Stimulated activated naive CD8-positive, alpha-beta T cell treated with anti-CD3 and anti-CD28 coated beads, Interleukin-15, Interleukin-2, amounts not matched to agents 100 ng/mL and 50 ng/mL, for 24 hours (primary cell): Measurements from ENCODE around the gene MCOLN2.

ENCODE experiments used
- H3K27ac Mint-ChIP-seq: one replicate; pipeline ENCODE4 v1.8.0; 2021; ENCODE audit warnings: mild to moderate bottlenecking, mixed read lengths
- H3K27me3 Mint-ChIP-seq: one replicate; pipeline ENCODE4 v1.8.0; 2021; ENCODE audit warnings: mixed read lengths
- H3K36me3 Mint-ChIP-seq: one replicate; pipeline ENCODE4 v1.8.0; 2021; ENCODE audit warnings: low read depth, mixed read lengths
- H3K4me1 Mint-ChIP-seq: one replicate; pipeline ENCODE4 v1.8.0; 2021; ENCODE audit warnings: low read depth, mixed read lengths
- H3K4me3 Mint-ChIP-seq: one replicate; pipeline ENCODE4 v1.8.0; 2021; ENCODE audit warnings: mild to moderate bottlenecking, mixed read lengths
- H3K9me3 Mint-ChIP-seq: one replicate; pipeline ENCODE4 v1.8.0; 2021; ENCODE audit warnings: mixed read lengths

Gene MCOLN2

GRCh38 chr1:84968865-84969264, 28.0 kb downstream of the MCOLN2 start:
- peaks cover 45% of the 10 kb centered on the region for H3K4me1 Mint-ChIP-seq
- H3K36me3 Mint-ChIP-seq, result peaks cover 18% of the 10 kb centered on the region
- no peaks in the 10 kb centered on the region for H3K9me3 Mint-ChIP-seq
- H3K27me3 Mint-ChIP-seq, result no peaks in the 10 kb centered on the region
- H3K4me3 Mint-ChIP-seq, result no peak overlapping the region
- peak overlapping the region; percentile 36 for H3K27ac Mint-ChIP-seq

GRCh38 chr1:84968101-84968500, 28.8 kb downstream of the MCOLN2 start:
- Mint-ChIP-seq H3K27ac (no peak overlapping the region), H3K4me1 (peaks cover 37% of the 10 kb centered on the region), H3K36me3 (peaks cover 24% of the 10 kb centered on the region), H3K4me3 (no peak overlapping the region), H3K9me3 (no peaks in the 10 kb centered on the region), H3K27me3 (no peaks in the 10 kb centered on the region)

GRCh38 chr1:84967666-84968065, 29.2 kb downstream of the MCOLN2 start:
- Mint-ChIP-seq H3K27me3 (no peaks in the 10 kb centered on the region), H3K36me3 (peaks cover 29% of the 10 kb centered on the region), H3K4me3 (no peak overlapping the region), H3K9me3 (no peaks in the 10 kb centered on the region), H3K4me1 (peaks cover 33% of the 10 kb centered on the region), H3K27ac (no peak overlapping the region)

- Mint-ChIP-seq H3K27me3 (peaks cover 3% of the 10 kb centered on the region), H3K4me1 (peaks cover 28% of the 10 kb centered on the region), H3K4me3 (no peak overlapping the region), H3K9me3 (no peaks in the 10 kb centered on the region), H3K36me3 (peaks cover 32% of the 10 kb centered on the region), H3K27ac (no peak overlapping the region)
Observed at GRCh38 chr1:84963021-84963420, 33.9 kb downstream of the MCOLN2 start.

- H3K9me3 Mint-ChIP-seq, result no peaks in the 10 kb centered on the region
- peaks cover 6% of the 10 kb centered on the region for H3K27me3 Mint-ChIP-seq
- peaks cover 47% of the 10 kb centered on the region for H3K36me3 Mint-ChIP-seq
- no peak overlapping the region for H3K4me3 Mint-ChIP-seq
- no peak overlapping the region for H3K27ac Mint-ChIP-seq
- H3K4me1 Mint-ChIP-seq, result peaks cover 28% of the 10 kb centered on the region
Observed at GRCh38 chr1:84961316-84961715, 35.6 kb downstream of the MCOLN2 start.

- Mint-ChIP-seq H3K27me3 (peaks cover 6% of the 10 kb centered on the region), H3K4me3 (no peak overlapping the region), H3K36me3 (peaks cover 51% of the 10 kb centered on the region), H3K4me1 (peaks cover 28% of the 10 kb centered on the region), H3K27ac (no peak overlapping the region), H3K9me3 (no peaks in the 10 kb centered on the region)
Observed at GRCh38 chr1:84960371-84960770, 36.5 kb downstream of the MCOLN2 start.

GRCh38 chr1:84959294-84959693, 37.6 kb downstream of the MCOLN2 start:
- Mint-ChIP-seq H3K27me3 (peaks cover 6% of the 10 kb centered on the region), H3K27ac (peak overlapping the region; percentile 86), H3K4me1 (peaks cover 28% of the 10 kb centered on the region), H3K36me3 (peaks cover 47% of the 10 kb centered on the region), H3K4me3 (peak overlapping the region; percentile 37), H3K9me3 (no peaks in the 10 kb centered on the region)

- peaks cover 28% of the 10 kb centered on the region for H3K4me1 Mint-ChIP-seq
- peaks cover 6% of the 10 kb centered on the region for H3K27me3 Mint-ChIP-seq
Observed at GRCh38 chr1:84957966-84958365, 38.9 kb downstream of the MCOLN2 start.

GRCh38 chr1:84956655-84957054, 40.3 kb downstream of the MCOLN2 start:
- no peak overlapping the region for H3K4me3 Mint-ChIP-seq
- H3K9me3 Mint-ChIP-seq, result no peaks in the 10 kb centered on the region
- H3K36me3 Mint-ChIP-seq, result peaks cover 46% of the 10 kb centered on the region
- H3K27ac Mint-ChIP-seq, result no peak overlapping the region
- H3K4me1 Mint-ChIP-seq, result peaks cover 26% of the 10 kb centered on the region
- peaks cover 3% of the 10 kb centered on the region for H3K27me3 Mint-ChIP-seq

More at GRCh38 chr1:84957966-84958365, 38.9 kb downstream of the MCOLN2 start:
- Mint-ChIP-seq H3K27ac (no peak overlapping the region), H3K4me3 (no peak overlapping the region), H3K9me3 (no peaks in the 10 kb centered on the region), H3K36me3 (peaks cover 46% of the 10 kb centered on the region)

- Mint-ChIP-seq H3K36me3 (peaks cover 47% of the 10 kb centered on the region), H3K27ac (no peak overlapping the region), H3K4me3 (no peak overlapping the region), H3K4me1 (peaks cover 20% of the 10 kb centered on the region), H3K27me3 (peaks cover 3% of the 10 kb centered on the region), H3K9me3 (peaks cover under 1% of the 10 kb centered on the region)
Observed at GRCh38 chr1:84956097-84956496, 40.8 kb downstream of the MCOLN2 start.

GRCh38 chr1:84949664-84950063, 47.2 kb downstream of the MCOLN2 start:
- Mint-ChIP-seq H3K9me3 (peaks cover 4% of the 10 kb centered on the region), H3K27ac (no peak overlapping the region)

GRCh38 chr1:84947536-84948410, 49.1 kb downstream of the MCOLN2 start:
- H3K4me3 Mint-ChIP-seq, result no peak overlapping the region
- peaks cover 4% of the 10 kb centered on the region for H3K9me3 Mint-ChIP-seq
- peaks cover 22% of the 10 kb centered on the region for H3K4me1 Mint-ChIP-seq
- no peaks in the 10 kb centered on the region for H3K27me3 Mint-ChIP-seq
- H3K36me3 Mint-ChIP-seq, result peaks cover 38% of the 10 kb centered on the region
- H3K27ac Mint-ChIP-seq, result no peak overlapping the region

More at GRCh38 chr1:84949664-84950063, 47.2 kb downstream of the MCOLN2 start:
- no peak overlapping the region for H3K4me3 Mint-ChIP-seq
- peaks cover 17% of the 10 kb centered on the region for H3K4me1 Mint-ChIP-seq
- H3K36me3 Mint-ChIP-seq, result peaks cover 46% of the 10 kb centered on the region
- H3K27me3 Mint-ChIP-seq, result no peaks in the 10 kb centered on the region

GRCh38 chr1:84946631-84947030, 50.3 kb downstream of the MCOLN2 start:
- no peak overlapping the region for H3K4me3 Mint-ChIP-seq
- H3K9me3 Mint-ChIP-seq, result peaks cover 4% of the 10 kb centered on the region
- no peak overlapping the region for H3K27ac Mint-ChIP-seq
- no peaks in the 10 kb centered on the region for H3K27me3 Mint-ChIP-seq
- peaks cover 29% of the 10 kb centered on the region for H3K36me3 Mint-ChIP-seq
- peaks cover 22% of the 10 kb centered on the region for H3K4me1 Mint-ChIP-seq

- peak overlapping the region; percentile 92 for H3K27ac Mint-ChIP-seq
- H3K4me3 Mint-ChIP-seq, result peak overlapping the region; percentile 82
- H3K9me3 Mint-ChIP-seq, result no peaks in the 10 kb centered on the region
- peaks cover 22% of the 10 kb centered on the region for H3K4me1 Mint-ChIP-seq
- peaks cover 13% of the 10 kb centered on the region for H3K36me3 Mint-ChIP-seq
- no peaks in the 10 kb centered on the region for H3K27me3 Mint-ChIP-seq
Observed at GRCh38 chr1:84944767-84945486, 52.0 kb downstream of the MCOLN2 start.

- Mint-ChIP-seq H3K4me1 (peaks cover 22% of the 10 kb centered on the region), H3K4me3 (no peak overlapping the region), H3K9me3 (no peaks in the 10 kb centered on the region), H3K36me3 (peaks cover 7% of the 10 kb centered on the region), H3K27ac (no peak overlapping the region), H3K27me3 (no peaks in the 10 kb centered on the region)
Observed at GRCh38 chr1:84941843-84942242, 55.1 kb downstream of the MCOLN2 start.
